Stimulated activated CD8-positive, alpha-beta memory T cell treated with anti-CD3 and anti-CD28 coated beads, Interleukin-12 subunit alpha, Interleukin-12 subunit beta, amount 100 ng/mL, for 4 hours (primary cell): ENCODE results near the gene MTMR6.

ENCODE experiments used
- DNase-seq: peaks from one replicate; pipeline ENCODE4 v3.0.0-alpha.2; 2020; ENCODE audit warnings: low read depth

Gene MTMR6

DNA sequence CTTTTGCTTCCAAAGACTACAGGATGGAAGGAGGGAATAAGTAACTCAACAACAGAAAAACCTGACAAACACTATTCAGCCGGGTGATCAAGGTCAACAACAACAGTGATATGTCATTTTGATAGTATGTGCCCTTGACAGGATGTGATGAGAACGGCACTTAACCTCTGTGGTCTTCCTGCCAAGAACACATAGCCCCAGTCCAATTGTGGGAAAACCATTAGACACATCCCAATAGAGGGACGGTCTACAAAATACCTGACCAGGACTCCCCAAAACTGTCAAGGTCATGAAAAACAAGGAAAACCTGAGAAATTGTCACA is 72.1 kb downstream of the MTMR6 start:
- DNase-seq, result no peak

DNA sequence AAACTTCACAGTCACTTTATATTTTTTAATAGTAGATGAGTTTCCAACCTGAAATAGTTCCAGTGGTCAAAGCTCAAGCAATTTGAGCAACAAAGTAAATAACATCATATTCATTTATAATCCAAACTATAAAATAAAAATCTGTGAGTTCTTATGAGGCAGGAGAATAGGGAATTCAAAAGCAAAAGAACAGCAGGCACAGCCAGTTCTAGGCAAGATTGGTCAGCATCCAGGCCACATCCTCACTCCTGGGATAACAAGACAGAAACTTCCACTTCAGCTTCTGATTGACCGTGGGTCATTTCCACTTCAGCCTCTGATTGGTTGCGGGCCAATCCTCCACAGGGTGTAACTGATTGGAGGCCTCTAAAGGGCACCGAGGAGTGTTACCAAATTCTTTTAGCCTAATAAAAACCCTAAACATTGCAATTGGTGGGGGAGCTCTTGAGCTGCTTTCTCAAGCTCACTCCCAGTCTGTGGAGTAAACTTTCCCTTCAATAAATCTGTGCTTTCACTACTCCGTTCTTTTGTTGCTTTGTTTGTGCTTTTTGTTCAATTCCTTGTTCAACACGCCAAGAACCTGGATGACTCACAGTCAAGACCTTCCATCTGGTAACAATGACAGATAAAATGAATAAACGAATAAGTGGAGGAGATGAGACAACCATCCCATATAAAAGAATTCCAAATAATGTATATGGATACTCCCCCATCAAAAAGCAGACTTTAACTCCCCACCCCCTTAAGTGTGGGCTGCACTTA is 72.6 kb downstream of the MTMR6 start:
- no peak for DNase-seq

DNA sequence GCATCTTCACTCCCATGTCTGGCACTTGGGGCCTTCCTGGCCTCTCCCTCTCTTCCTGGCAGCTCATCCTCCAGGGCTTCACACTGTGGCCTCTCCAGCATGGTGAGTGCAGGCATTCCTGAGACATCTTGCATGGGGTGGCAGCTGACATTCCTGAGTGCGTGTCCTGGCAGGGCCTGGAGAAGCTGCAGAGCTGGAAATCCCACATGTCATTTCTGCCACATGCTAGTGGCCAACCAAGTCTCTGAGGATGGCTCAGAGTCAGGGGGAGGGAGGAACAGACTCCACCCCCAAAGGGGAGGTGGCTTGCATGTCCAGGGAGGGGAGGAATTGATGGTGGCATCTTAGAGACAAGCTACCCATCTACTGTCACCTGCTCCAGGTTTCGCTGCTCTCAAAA is 73.6 kb downstream of the MTMR6 start:
- no peak for DNase-seq

DNA sequence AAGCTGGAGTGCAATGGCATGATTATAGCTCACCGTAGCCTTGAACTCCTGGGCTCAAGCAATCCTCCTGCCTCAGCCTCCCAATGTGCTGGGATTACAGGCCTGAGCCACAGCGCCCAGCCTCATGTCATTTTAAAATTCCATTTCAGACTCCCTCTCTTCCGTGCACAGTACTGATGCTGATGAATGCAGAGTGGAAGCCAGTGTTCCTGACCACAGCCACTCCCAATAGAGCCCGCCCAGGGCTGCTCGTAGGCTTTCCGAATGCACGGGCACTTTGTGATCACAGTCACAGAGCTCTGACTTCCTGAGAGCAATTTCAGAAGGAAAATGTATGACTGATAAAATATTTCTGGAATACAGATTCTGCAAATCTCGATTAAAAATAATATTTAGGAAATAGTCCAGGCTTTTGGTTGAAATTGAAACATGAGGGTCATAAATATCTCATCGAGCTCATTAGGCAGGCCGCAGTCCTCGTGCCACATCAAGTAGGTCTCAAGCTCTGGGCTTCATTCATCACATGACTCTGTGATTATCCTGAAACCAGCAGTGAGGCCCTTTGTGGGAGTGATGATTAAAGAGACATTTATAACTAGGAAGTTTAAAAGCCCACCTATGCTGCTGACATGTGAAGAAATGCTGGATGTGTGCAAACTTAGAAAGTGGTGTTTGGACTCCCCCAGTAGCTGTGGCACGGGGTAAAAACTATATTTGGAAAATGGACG is 76.3 kb downstream of the MTMR6 start:
- DNase-seq, result no peak

DNA sequence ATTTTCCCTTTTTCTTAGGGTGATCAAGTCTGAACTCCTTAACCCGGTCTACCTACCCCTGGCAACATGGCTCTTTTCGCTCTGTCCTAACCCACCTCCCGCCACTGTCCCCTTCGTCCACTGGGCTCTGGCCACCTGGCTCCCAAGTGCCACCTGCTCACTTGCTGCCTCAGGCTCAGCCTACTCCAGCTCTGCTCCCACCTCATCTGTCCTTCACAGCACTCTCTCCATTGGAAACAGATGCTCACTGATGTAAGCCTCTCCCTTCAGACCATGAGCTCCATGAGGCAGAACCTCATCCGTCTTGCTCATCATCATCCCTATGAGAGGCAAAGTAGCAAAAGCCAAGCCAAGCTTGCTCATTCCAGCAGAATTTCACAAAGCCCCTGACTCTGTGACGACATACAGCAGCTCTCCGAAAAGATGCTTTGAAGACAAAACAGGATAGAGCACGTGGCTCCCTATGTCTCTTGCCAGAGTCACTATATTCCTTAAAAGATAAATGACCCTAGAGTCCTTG is 79.9 kb downstream of the MTMR6 start:
- no peak for DNase-seq

DNA sequence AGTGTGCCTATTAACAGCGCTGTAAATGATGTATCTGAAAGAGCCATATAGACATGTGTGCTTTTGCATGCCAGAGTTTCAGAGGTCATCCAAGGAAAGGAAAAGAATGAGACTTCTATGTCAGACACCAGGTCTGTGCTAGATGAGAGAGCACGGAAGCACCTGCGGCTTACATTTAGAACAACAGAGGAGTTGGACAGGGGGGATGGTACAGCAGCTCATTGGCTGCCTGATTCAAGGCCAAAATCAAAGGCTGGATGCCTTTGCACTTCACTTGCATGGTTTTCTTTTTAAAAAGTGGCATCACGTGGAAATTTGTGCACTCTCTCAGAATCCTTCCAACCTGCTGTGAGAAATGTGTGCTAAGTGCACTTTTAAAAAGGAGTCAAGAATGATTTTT is 82.4 kb downstream of the MTMR6 start:
- no peak for DNase-seq

DNA sequence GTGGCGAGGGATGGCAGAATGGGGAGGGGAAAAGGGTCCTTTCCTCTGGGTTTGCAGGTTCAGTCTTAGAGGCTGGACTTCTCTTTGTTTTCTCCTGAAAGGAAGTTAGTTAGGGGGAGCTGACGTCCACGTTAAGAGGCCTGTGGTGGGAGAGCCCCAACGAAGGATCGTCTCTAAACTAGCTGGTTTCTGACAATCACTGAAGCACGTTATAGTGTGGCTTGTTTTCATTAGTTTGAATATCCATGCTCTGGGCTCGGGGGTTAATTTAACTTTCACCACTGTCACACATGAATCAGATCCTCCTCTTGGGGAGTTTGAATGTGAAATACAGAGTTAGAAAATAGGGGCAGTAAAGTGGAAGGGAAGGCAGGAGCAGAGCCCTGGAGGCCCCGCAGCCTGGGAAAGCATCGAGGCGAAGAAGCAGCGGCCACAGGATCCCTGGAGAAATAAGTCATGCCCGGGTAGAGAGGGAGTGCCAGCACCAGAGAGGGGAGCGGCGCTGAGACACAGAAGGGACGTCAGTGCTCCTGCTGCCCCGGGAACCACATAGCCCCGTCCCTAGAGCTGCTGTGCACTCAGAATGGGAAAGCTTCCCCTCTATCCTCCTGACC is 84.1 kb downstream of the MTMR6 start:
- no peak for DNase-seq

DNA sequence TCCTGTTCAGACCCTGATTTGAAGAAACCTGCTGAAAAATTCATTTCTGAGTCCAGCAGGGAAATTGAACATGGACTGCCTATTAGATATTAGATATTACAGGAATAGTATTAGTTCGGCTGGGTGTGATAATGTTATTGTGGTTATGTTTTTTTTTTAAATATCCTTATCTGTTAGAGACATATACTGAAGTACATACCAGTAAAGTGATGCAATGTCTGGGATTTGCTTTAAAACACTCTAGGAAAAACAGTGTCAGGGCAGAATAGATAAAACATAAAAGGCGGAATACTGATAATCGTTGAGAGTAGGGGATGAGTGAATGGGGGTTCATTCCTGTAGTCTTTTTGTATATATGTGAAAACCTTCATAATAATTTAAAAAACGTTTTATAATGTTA is 86.5 kb downstream of the MTMR6 start:
- DNase-seq, result no peak

DNA sequence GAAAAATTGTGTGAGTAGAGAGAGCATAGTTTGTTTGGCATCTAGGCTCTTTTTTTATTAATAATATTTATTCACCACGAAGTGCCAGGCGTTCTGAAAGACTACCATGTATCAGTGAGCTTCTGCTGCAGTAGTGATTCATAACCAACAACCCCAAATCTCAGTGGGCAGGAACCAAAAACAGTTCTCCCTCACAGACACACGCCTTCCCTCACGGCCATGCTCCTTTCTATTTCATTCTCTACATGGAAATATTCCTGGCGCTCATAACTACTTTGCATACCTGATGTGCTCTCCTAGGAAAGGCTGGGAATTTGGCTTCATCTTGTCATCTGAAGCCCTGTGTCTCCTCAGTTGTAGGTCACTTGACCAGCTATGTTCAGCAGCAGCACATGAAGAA is 88.6 kb downstream of the MTMR6 start:
- no peak for DNase-seq

DNA sequence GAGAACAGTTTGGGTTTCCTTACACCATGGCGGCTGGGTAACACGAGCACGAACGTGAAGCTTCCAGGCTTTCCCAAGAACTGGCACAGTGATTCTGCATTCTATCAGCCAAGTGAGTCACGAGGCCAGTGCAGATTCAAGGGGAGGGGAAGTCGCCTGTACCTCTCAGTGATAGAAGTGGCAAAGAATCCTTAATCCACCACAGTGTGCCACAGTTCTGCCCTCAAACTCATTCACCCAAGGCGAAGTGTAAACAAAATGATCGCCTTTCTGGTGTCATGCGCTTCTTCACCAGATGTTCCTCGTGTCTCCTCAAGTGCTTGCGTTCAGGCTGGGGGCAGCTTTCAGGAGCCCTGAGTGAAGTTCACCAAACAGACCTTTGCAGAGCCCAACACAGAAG is 90.3 kb downstream of the MTMR6 start:
- no peak for DNase-seq
